NCI-H526 treated with DMSO at 0.1 percent for 48 hours (cell line): ENCODE measurements around the gene CELSR3.
A peak's percentile ranks its signal among the peaks of the same experiment; 100 is the strongest.

ENCODE experiments used
- DNase-seq: peaks from one replicate; lab custom pipeline; 2025; lab: John Stamatoyannopoulos, UW

CELSR3 gene

DNA sequence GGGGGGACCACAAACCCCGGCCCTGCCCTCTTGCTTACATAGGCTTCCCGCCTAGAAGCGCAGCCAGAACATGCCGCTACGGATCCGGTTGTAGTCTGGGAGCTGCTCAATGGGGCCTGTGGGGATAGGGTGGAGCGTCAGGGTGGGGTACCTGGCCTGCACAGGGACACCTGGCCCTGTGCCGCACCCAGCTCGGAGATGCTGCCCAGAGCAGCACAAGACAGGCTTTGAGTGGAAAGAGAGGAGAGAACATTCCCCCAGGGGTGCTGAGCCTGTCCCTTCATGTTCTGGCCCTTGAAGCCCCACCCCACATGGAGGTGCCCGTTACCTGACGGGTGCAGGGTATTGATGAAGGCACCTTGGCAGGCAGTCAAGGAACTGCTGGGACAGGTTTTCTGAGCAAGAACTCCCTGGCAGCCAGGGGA lies 63.6 kb downstream of the CELSR3 start:
- no peak for DNase-seq

DNA sequence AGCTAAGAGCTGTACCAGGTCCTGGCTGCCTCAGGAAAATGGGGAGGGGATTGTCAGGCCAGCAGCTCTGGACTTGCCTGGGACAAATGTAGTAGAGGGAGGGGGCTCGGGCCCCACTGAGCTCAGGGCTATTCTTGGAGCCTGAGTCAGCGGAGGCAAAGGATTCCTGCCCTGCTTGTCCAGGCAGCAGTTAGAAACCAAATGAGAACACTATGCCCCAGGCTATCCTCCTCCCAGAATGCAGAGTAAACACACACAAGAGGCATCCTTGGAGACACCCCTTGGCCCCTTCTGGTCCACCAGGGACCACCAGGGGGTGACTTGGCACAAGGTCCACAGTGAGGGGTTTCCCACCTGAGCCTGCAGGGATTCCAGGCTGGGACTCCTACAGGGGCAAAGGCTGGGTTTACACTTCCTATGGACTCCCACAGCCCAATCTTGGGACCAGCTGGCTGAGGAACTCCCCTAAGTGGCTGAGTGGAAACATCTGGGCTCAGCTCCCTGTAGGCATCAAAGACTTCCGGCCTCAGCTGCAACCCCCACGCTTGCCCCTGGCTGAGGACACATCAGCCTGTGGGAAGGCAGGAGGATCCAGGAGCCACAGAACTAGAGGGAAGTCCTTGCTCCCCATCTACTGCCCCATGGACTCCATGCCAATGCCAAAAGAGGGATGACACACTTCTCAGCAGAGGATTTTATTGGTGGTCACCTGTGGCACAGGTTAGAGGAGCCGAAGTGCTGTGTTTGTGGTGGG lies 64.2 kb downstream of the CELSR3 start:
- peak; percentile 12 for DNase-seq

DNA sequence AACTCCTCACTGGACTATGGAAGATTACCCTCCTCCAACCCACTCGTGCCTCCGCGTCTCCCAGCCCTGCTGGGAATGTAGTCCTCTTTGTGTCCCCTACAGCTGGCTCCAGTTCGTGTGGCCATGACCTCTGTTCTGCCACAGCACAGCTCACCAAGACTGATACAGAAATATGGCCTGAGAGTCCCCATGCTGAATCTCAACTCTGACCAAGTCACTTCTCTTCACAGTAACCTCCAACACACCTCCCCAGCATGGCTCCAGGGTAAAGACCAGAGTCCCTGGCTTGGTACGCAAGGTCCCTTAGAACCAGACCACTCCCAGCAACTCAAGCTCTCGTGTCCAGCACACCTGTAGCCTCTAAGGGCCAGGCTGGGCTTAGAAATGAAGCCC lies 65.3 kb downstream of the CELSR3 start:
- DNase-seq = no peak

DNA sequence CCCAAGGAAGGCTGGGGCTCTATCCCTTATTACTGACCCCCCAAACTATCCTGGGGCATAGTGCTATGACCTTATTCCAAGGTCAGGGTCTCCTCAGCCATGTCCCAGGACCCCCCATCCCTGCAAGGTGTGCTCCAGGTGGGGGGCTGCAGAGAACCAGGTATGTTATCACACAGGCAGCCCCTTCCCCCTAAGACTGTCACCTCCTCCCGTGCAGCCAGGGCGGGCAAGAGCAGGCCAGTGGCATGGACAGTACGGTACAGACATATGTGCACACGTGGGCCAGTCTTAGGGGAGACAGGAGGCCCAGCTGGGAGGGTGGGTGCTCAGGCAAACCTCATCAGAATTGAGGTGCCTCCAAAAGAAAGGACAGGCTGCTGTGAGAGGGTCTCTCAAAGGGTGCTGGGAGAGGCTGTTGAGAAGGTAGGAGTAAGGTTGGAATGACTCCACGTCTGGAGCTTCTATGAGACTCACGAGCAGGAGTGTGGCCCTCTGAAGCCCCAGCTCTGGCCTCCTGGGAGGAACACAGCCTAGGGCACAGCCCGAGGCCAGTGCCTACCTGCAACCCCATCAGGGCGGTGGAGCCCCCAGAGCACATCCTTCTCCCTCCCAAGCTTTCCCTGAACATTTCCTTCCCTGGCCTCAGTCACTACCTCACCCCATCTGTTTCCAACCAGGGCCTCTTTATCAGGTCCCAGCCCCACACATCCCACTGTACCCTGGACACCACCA lies 65.8 kb downstream of the CELSR3 start:
- no peak for DNase-seq

DNA sequence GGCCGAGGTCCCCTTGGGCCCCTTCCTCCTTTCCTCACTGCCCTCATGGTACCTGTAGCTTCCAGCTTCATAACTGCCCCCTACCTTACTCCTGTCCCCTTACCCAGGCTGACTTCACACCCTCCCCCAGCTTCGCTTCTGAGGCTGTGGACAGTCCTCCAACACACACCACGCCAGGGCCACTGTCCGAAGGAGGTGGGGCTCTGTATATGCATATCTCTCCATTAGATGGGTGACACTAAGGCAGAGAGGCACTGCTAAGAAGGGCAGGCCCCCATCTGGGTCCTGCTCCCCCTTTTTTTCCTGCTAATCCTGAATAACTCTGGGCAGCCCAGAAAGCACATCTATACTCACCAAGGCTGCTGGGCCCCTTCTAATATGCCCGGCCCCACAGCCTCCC lies 66.5 kb downstream of the CELSR3 start:
- DNase-seq = no peak

DNA sequence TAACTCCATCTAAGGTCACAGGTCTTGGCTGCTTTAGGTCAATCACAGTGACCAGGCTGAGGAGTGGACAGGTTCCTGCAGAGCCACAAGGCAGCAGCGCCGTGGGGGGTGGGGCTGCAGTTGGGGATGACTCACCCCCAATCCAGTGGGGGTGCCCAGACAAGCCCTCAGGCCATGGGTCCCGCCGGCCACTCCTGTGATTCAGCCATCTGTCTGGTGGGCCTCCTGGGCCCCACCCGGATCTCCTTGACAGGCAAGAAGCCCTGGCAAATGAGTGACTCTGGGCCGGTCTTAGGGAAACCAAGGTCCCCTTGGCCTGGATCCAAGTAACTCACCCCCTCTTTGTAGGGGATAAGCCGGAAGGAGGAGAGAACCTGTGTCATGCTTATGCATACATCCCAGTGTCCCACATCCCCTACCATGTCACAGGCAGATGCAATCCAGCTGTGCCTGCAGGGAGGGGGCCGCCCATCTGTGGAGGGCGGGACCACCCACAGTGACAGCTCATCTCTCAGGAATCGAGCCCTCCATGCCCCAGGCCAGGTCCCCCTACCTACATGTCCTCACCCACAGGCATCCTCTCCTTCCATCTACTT lies 67.1 kb downstream of the CELSR3 start:
- DNase-seq = no peak

DNA sequence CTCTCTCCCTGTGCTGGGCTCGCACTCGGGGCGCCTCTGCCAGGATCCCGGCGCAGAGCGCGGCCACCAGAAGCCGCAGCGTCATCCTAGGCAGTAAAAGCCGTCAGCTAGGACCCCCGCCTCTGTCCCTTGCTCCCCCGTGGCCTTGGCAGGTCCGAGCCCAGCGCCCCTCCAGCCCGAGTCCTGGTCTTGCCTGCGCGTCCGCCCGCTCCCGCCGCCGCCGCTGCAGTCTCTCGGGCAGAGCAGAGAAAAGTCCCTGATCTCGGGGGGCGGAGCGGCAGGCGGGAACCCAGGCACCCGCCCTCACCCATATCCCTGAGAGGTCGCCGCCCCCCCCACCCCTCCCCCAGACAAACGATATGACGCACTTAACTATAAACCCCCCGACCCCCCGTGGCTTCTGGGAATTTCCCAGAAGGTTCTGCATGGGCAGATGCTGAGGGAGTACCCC lies 67.6 kb downstream of the CELSR3 start, which contains the start of gene COL7A1:
Gene COL7A1, minus strand, starts transcription at position 255 of the 451 bp plus-strand sequence. Its CDS starts 170 bp downstream, at position 85.
- DNase-seq = no peak

DNA sequence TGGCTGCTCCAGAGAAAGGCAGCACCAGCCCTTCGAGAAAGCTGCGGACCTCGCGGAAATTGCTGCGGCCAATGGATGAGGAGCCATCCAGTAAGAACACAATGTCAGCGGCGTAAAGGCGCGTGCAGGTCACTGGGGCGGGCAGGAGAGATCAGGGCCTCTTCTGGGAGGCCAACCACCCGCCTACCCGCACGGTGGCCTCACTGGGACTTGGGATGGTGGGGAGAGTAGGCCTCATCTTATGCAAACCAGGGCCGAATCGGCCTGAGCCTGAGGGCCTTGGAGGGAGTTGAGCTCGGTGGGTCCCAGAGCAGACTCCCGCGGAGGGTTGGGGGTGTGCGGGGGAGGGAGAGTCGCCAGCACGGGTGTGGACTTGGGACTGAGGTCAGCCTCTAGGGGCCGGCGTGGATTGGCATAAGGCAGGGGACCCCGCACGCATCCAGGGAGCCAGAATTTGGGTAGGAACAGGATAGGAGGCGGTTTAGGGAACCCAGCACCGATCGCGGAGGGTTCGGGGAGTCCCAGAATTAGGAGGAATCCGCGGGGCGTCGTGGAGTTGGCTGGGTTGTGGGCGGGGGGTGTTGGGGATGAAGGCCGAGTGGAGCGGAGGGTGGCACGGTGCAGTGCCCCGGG lies 68.2 kb downstream of the CELSR3 start:
- DNase-seq = no peak

DNA sequence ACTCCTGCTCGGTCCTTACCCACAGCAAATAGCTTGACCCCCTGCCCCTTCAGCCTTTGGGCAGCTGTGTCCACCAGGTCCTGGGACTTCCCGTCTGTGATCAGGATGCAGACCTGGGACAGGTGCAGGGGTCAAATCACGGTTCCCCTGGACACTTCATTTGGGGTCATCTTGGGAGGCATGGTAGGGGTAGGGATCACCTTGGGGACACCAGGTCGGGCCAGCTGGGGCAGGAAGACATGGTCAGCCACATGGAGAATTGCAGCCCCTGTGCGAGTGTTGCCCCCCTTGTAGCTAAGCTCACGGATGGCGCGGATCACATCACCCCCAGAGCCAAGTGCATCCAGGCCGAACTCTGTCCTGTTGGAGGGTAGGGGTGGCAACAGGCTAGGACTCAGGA lies 69.3 kb downstream of the CELSR3 start:
- DNase-seq = no peak

DNA sequence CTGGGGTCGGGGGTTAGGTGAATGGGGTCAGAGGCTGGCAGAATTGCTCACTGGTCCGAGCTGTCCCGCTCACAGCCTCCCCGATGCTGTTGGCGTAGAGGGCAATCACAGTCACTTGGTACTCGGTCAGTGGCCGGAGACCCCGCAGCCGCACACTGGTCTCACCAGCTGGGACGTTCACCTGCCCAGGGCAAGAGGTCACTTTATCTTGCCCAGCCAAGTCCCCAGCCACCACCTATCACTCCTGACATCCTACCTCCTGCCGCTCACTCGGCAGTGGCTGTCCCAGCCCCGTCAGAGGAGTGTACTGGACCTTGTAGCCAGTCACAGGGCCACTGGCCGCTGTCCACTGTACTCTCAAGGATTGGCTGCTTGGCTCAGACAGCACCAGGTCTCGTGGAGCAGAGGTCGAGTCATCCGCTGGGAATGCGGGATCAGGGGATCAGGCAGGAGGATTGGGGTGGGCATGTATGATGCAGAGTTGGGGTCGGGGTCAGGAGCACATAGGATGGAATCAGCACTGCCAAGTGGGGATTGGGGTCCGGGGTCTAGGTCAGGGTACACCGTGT lies 70.1 kb downstream of the CELSR3 start:
- DNase-seq = no peak

DNA sequence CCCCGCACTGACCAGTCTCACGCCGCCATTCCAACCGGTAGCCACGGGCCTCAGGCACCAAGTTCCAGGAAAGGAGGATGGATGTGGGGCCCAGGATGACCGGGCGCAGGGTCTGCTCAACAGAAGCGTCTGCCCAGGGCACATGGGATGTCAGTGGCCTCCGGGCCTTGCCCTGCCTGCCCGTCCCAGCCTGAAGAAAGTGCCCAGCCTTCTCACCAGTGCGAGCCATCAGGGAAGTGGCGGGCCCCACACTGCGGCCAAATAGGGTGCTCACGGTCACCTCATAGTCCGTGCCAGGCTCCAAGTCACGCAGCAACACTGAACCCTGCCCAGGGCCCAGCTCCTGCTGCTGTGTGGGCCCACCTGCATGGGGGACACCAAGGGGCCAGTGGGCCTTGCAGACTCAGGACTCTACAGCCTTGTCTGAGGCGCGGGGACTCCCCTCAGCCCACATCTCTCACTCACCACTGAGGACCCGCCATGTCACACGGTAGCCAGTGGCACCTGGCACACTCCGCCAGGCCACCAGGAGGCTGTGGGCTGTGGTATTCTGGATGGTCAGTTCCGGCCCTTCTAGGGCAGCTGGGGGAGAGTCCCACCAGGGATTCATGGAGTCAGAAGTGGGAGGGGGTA lies 70.7 kb downstream of the CELSR3 start:
- no peak for DNase-seq

DNA sequence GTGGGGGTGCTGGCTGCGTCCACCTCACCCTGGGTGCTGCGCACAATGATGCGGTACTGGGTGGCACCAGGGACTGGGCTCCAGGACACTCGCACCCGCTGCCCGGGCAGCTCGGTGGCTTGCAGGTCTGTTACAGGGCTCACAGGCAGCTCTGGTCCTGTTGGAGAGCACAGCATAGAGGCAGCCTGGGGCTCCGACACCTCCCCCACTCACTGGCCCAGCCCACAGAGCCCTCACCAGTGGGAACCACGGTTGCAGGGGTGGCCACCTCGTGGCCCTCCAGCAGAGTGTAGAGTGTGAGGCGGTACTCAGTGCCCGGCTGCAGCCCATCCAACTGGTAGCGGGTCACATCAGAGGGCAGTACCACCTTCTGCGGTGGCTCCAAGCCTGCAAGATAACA lies 71.2 kb downstream of the CELSR3 start:
- DNase-seq = no peak

DNA sequence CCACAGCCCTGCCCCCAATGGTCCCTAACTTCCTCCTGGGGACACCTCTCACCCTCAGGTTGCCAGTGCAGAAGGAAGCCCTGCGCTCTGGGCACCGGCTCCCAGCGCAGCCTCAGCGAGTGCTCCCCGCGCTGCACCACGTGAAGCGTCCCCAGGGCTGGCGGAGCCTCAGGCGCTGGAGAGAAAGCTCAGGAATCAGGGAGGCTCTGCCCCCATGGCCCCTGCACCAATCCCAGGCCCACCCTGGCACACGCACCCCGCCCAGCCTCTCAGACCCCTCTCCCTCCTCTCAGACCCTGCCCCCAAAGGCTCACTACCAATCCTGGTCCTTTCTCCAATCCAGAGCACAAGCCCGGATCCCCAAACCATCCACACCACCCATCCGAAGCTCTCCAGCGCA lies 74.5 kb downstream of the CELSR3 start:
- no peak for DNase-seq

DNA sequence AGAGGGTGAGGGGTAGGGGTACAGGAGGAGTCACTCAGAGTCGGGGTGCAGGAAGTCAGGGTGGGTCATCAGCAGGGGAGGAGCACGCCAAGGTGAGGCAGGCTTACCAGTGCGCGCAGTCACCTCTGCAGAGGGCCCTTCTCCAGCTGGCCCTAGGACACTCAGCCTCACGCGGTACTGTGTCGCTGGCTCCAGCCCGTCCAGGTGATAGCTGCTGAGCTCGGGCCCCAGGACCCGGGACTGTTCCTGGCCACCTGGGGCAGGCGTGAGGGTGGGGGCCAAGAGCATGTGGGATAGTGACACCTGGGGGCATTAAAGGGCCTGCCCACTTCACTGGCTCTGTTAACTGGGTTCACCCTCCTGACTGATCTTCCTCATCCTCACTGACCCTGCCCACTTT lies 75.0 kb downstream of the CELSR3 start:
- DNase-seq = no peak
